ENCODE data around the gene MPHOSPH9. TPM values are rescaled to one million over a fixed set of nuclear protein-coding genes. Genes with fewer than 3 reads are reported as not detected.

The MPHOSPH9 gene
- total RNA-seq, 1 experiment from 2014 or later, result 47.5 TPM

DNA sequence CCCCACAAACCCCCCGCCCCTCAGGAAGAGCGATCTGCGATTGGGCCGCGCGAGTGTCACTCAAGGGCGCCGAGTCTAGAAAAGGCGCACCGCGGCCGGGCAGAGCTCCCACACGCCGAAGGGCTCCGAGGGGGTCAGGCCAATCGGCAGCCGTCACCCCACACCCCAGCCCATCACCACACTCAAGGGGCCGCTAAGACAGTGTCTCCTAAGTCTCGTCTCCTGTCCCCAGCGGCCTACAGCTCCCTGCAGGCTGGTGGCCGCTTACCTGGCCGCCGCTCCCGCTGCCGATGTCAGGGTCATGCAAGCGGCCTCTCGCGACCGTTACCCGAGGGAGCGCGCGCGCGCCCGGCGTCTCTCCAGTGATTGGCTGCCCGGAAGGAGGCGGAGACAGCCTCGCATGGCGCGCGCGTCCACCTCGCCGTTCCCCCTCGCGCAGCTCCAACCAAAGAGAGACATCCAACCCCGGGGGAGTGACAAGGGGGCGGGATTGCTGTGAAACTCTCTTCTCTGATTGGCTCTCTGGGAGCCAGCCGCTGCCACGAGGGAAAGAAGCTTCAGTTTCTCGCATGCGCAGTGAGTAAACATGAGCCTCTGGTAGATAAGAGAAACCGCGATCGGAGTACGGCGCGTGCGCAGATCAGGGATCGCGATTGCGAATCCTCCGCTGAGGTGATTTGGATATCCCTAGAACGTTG lies at the start of gene MPHOSPH9, which contains the start of gene MTRFR (continued):
- TF ChIP-seq ZNF416 (CRISPR knock-in tag; IDR thresholded peaks at IDR 0.05), result peak; percentile 51; the same call in 1 of the 2 replicates
- TF ChIP-seq ETV6 (CRISPR knock-in tag; IDR thresholded peaks at IDR 0.05), result peak; percentile 84
- TF ChIP-seq, protein P1, sequence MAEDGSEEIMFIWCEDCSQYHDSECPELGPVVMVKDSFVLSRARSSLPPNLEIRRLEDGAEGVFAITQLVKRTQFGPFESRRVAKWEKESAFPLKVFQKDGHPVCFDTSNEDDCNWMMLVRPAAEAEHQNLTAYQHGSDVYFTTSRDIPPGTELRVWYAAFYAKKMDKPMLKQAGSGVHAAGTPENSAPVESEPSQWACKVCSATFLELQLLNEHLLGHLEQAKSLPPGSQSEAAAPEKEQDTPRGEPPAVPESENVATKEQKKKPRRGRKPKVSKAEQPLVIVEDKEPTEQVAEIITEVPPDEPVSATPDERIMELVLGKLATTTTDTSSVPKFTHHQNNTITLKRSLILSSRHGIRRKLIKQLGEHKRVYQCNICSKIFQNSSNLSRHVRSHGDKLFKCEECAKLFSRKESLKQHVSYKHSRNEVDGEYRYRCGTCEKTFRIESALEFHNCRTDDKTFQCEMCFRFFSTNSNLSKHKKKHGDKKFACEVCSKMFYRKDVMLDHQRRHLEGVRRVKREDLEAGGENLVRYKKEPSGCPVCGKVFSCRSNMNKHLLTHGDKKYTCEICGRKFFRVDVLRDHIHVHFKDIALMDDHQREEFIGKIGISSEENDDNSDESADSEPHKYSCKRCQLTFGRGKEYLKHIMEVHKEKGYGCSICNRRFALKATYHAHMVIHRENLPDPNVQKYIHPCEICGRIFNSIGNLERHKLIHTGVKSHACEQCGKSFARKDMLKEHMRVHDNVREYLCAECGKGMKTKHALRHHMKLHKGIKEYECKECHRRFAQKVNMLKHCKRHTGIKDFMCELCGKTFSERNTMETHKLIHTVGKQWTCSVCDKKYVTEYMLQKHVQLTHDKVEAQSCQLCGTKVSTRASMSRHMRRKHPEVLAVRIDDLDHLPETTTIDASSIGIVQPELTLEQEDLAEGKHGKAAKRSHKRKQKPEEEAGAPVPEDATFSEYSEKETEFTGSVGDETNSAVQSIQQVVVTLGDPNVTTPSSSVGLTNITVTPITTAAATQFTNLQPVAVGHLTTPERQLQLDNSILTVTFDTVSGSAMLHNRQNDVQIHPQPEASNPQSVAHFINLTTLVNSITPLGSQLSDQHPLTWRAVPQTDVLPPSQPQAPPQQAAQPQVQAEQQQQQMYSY (CRISPR knock-in tag; IDR thresholded peaks at IDR 0.05), result no peak
- no peak for TF ChIP-seq SOX15 (CRISPR knock-in tag; IDR thresholded peaks at IDR 0.05)
- TF ChIP-seq ZNF423 (CRISPR knock-in tag; IDR thresholded peaks at IDR 0.05), result no peak
- no peak for TF ChIP-seq ZNF121 (CRISPR knock-in tag; IDR thresholded peaks at IDR 0.05)
- TF ChIP-seq ELF4 (CRISPR knock-in tag; IDR thresholded peaks at IDR 0.05; ENCODE audit: low read depth), result no peak
- TF ChIP-seq MXD4 (CRISPR knock-in tag; IDR thresholded peaks at IDR 0.05; ENCODE audit: borderline replicate concordance), result no peak
- TF ChIP-seq PREB (CRISPR knock-in tag; IDR thresholded peaks at IDR 0.05; ENCODE audit: borderline replicate concordance), result no peak
- no peak; the same call in 1 of the 2 replicates for TF ChIP-seq OVOL2 (CRISPR knock-in tag; IDR thresholded peaks at IDR 0.05; ENCODE audit: borderline replicate concordance)
- TF ChIP-seq, protein P2, sequence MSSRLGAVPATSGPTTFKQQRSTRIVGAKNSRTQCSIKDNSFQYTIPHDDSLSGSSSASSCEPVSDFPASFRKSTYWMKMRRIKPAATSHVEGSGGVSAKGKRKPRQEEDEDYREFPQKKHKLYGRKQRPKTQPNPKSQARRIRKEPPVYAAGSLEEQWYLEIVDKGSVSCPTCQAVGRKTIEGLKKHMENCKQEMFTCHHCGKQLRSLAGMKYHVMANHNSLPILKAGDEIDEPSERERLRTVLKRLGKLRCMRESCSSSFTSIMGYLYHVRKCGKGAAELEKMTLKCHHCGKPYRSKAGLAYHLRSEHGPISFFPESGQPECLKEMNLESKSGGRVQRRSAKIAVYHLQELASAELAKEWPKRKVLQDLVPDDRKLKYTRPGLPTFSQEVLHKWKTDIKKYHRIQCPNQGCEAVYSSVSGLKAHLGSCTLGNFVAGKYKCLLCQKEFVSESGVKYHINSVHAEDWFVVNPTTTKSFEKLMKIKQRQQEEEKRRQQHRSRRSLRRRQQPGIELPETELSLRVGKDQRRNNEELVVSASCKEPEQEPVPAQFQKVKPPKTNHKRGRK (CRISPR knock-in tag; IDR thresholded peaks at IDR 0.05; ENCODE audit: borderline replicate concordance), result no peak
- TF ChIP-seq FOXK1 (CRISPR knock-in tag; IDR thresholded peaks at IDR 0.05), result peak; percentile 10; the same call in 1 of the 2 replicates
- TF ChIP-seq ZNF281 (CRISPR knock-in tag; IDR thresholded peaks at IDR 0.05), result no peak
- TF ChIP-seq RORB (CRISPR knock-in tag; IDR thresholded peaks at IDR 0.05), result peak; percentile 57; the same call in 1 of the 2 replicates
- TF ChIP-seq ZSCAN18 (CRISPR knock-in tag; IDR thresholded peaks at IDR 0.05), result no peak
- no peak for TF ChIP-seq TEAD4 (CRISPR knock-in tag; IDR thresholded peaks at IDR 0.05)
- TF ChIP-seq MYBL2 (CRISPR knock-in tag; IDR thresholded peaks at IDR 0.05), result peak; percentile 99
- TF ChIP-seq ZNF317 (CRISPR knock-in tag; IDR thresholded peaks at IDR 0.05; ENCODE audit: borderline replicate concordance, low read depth), result no peak
- peak; percentile 43 for TF ChIP-seq CREM (CRISPR knock-in tag; IDR thresholded peaks at IDR 0.05)
- no peak for TF ChIP-seq RELA (CRISPR knock-in tag; IDR thresholded peaks at IDR 0.05; ENCODE audit: borderline replicate concordance)
- peak; percentile 79; the same call in 1 of the 2 replicates for TF ChIP-seq TEAD1 (CRISPR knock-in tag; IDR thresholded peaks at IDR 0.05)
- no peak for TF ChIP-seq TCF7 (CRISPR knock-in tag; IDR thresholded peaks at IDR 0.05; ENCODE audit: low read depth)
- TF ChIP-seq, protein P3, sequence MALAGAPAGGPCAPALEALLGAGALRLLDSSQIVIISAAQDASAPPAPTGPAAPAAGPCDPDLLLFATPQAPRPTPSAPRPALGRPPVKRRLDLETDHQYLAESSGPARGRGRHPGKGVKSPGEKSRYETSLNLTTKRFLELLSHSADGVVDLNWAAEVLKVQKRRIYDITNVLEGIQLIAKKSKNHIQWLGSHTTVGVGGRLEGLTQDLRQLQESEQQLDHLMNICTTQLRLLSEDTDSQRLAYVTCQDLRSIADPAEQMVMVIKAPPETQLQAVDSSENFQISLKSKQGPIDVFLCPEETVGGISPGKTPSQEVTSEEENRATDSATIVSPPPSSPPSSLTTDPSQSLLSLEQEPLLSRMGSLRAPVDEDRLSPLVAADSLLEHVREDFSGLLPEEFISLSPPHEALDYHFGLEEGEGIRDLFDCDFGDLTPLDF (CRISPR knock-in tag; IDR thresholded peaks at IDR 0.05), result no peak
- TF ChIP-seq, protein P4, sequence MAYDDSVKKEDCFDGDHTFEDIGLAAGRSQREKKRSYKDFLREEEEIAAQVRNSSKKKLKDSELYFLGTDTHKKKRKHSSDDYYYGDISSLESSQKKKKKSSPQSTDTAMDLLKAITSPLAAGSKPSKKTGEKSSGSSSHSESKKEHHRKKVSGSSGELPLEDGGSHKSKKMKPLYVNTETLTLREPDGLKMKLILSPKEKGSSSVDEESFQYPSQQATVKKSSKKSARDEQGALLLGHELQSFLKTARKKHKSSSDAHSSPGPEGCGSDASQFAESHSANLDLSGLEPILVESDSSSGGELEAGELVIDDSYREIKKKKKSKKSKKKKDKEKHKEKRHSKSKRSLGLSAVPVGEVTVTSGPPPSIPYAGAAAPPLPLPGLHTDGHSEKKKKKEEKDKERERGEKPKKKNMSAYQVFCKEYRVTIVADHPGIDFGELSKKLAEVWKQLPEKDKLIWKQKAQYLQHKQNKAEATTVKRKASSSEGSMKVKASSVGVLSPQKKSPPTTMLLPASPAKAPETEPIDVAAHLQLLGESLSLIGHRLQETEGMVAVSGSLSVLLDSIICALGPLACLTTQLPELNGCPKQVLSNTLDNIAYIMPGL (CRISPR knock-in tag; IDR thresholded peaks at IDR 0.05), result no peak
- TF ChIP-seq GABPB1 (CRISPR knock-in tag; IDR thresholded peaks at IDR 0.05), result peak; percentile 49; the same call in 1 of the 2 replicates
- peak; percentile 81 for TF ChIP-seq SP1 (CRISPR knock-in tag; conservative IDR thresholded peaks at IDR 0.05)
- TF ChIP-seq ZNF138 (CRISPR knock-in tag; conservative IDR thresholded peaks at IDR 0.05), result no peak
